ENCODE results near the gene LSR. TPM values are rescaled to one million over a fixed set of nuclear protein-coding genes. Genes with fewer than 3 reads are reported as not detected.

The LSR gene
- total RNA-seq, 1 experiment from 2014 or later = 0.10 TPM

DNA sequence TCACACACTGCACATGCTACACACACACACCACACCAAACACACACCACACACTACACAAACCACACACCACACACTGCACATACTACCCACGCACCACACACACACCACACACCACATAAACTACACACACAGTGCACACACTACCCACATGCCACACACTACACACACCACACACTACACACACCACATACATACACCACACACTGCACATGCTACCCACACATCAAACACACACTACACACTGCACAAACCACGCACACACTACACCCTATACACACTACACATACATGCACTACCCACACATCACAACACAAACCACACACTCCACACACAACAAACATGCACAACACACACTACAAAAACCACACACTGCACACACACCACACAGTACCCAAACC, 49.1 kb downstream of the LSR start:
- no peak for DNase-seq (ENCODE audit: extremely low read depth, low read depth)

DNA sequence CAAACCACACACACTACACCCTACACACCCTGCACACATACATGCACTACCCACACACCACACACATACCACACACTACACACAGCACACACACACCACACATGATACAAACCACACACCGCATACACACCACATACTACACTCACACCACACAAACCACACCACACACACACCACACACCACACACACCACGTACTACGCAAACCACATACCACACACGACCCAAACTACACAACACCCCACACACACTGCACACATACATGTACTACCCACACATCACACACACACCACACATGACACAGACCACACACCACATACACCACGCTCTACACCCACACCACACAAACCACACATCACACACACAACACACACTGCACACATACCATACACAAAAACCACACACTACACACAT, 49.8 kb downstream of the LSR start:
- DNase-seq (ENCODE audit: extremely low read depth, low read depth) = no peak

DNA sequence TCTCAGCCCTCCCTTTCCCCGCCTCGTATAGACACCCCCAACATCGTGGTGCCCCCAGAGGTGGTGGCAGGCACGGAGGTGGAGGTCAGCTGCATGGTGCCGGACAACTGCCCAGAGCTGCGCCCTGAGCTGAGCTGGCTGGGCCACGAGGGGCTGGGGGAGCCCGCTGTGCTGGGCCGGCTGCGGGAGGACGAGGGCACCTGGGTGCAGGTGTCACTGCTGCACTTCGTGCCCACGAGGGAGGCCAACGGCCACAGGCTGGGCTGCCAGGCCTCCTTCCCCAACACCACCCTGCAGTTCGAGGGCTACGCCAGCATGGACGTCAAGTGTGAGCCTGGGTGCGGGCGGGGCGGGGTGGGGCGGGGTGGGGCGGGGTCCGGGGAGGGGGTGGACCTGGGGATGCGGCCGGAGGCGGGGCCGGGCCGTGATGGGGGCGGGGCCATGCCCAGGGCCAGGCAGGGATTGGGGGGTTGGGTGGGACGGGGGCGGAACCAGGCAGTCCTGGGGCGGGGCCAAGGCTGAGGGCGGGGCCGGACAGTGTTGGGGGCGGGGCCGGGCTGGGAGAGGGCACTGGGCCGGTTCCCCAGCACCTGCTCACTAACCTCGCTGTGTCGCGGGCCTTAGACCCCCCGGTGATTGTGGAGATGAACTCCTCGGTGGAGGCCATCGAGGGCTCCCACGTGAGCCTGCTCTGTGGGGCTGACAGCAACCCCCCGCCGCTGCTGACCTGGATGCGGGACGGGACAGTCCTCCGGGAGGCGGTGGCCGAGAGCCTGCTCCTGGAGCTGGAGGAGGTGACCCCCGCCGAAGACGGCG, 50.9 kb downstream of the LSR start:
- DNase-seq (ENCODE audit: extremely low read depth, low read depth) = no peak

DNA sequence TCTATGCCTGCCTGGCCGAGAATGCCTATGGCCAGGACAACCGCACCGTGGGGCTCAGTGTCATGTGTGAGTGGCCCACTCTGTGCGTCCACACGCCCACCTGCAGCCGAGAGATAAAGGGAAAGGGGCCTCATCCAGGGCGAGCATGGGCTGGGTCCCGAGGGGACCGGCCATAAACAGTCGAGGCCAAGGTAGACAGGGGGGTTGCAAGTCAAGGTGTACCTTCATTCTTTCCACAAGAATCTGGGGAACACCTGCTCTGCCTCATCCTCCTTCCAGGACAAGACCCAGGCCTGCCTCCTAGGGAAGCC, 51.5 kb downstream of the LSR start:
- no peak for DNase-seq (ENCODE audit: extremely low read depth, low read depth)

DNA sequence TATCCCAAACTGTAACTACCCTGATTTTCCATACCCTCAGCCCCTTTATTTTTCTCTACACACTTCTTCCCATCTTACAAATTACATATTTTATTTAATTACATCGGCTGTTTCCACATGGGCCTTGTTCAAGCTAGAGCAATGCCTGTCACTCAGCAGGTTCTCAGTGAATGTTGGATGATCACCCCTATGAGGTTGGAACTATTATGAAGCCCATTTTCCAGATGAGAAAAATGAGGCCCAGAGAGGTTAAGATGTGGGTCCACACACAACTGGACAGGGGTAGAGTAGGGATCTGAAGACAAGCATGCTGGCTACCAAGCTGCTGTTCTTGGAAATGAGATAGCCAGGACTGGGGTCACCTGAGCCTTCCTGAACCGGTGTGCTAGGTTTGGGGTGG, 53.2 kb downstream of the LSR start:
- no peak for DNase-seq (ENCODE audit: extremely low read depth, low read depth)

DNA sequence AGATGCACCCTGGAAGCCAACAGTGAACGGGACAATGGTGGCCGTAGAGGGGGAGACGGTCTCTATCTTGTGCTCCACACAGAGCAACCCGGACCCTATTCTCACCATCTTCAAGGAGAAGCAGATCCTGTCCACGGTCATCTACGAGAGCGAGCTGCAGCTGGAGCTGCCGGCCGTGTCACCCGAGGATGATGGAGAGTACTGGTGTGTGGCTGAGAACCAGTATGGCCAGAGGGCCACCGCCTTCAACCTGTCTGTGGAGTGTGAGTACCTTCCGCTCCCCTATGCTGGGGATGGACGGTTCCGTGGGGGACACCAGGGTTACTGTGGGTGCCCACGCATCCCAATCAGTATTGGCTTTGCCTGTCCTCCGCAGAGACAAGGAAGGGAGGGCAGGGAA, 53.6 kb downstream of the LSR start:
- no peak for DNase-seq (ENCODE audit: extremely low read depth, low read depth)

DNA sequence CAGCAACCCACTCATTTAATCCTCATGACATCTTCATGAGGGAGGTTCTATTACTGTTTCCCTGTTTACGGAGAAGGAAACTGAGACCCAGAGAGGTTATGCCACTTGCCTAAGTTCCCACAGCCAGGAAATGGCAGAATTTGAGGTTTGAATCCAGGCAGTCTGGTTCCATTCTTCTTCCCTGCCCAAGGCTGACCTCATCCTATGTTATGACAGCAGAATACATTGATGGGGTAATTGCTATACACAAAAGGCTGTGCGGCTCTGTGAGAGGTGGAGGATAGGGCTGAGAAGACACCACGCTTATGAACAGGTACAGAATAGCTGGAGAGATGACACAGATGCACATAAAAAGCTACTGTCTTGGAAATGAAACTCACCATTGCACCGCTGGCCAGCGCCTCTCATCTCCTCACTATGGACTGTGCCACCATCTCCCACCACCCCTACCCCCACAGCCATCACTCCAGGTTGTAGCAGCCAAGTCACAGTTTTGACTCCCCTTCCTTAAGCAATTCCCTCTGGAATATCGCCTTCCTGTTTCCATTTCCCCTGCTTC, 54.6 kb downstream of the LSR start:
- no peak for DNase-seq (ENCODE audit: extremely low read depth, low read depth)

DNA sequence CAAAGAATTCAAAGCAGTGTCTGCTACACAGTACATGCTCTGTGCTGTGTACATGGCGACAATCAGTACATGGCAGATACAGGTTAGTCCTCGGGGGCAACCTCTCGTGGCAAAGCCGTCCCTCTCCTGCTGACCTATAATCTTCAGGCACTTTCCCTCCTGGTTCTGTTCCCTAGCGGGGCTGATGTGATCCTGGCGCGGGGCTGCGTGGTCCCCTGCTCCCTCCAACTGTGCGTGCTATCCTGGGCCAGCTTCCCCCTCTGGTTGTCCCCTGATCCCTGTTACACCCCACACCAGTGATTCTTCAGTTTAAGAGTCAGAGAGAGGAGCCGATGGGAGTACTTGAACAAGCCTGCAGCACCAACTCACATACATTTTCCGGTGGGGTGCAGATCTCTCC, 55.2 kb downstream of the LSR start:
- no peak for DNase-seq (ENCODE audit: extremely low read depth, low read depth)

DNA sequence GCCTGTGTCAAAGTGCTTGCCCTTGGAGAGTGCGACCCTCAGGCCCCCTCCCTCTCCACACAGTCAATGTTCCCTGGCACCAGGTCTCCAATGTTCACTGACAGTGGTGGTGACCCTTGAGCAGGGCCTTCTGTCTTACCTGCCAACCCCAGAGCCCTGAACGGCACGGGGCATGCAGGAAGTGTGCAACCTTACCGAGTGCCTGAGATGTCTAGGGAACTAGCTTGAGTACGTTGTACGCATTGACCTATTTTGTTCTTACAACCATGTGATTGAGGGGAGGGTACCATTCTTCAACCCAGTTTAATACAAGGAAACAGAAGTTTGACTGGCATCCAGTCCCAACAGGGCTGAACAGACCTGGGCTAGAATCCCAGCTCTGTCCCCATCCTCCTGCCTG, 56.4 kb downstream of the LSR start:
- DNase-seq (ENCODE audit: extremely low read depth, low read depth) = no peak

DNA sequence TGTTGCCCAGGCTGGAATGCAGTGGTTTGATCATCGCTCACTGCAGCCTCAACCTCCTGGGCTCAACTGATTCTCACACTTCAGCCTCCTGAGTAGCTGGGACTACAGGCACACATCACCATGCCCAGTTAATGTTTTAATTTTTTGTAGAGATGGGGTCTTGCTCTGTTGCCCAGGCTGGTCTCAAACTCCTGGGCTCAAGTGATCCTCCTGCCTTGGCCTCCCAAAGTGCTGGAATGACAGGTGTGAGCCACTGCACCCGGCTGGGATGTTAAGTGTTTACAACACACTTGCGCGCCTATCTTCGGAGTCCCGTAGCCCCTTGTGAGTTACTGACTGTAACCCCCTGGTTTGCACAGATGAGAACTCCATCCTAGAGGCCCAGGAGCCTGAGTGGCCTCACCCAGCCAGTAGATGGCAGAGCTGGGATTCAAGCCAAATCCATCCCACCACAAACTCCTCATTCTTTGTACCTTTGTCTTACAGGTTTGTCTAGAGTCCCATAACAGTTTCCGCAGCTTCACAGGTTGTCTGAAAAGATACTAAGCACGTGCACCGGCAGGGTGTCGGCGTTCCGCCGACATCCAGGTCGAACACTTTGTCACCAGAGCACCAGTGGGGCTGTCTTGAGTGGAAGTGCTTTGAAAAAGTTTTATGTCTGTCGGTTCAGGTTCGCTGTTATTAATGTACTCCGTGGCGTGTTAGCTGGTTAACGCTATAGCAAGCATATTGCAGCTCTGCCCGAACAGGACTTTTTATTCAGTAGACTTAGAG, 57.9 kb downstream of the LSR start:
- no peak for DNase-seq (ENCODE audit: extremely low read depth, low read depth)

DNA sequence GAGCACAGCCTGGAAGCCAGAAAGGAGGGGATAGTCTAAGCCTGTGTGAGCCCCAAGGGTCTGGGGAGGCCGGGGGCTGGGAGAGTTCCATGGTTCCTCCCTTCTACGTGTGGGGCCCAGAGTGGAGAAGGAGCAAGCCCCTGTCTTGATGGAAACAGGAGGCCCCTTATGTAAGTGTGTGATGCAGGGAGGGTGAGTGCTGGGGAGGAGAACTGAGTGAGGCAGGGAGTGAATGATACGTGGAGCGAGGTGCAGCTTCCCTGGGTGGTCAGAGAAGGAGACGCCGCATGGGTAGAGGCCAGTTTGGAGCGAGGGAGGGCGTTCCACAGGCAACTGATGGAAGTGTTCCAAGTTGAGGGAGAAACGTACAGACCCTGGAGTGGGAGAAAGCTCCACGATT, 59.1 kb downstream of the LSR start:
- DNase-seq (ENCODE audit: extremely low read depth, low read depth) = no peak

DNA sequence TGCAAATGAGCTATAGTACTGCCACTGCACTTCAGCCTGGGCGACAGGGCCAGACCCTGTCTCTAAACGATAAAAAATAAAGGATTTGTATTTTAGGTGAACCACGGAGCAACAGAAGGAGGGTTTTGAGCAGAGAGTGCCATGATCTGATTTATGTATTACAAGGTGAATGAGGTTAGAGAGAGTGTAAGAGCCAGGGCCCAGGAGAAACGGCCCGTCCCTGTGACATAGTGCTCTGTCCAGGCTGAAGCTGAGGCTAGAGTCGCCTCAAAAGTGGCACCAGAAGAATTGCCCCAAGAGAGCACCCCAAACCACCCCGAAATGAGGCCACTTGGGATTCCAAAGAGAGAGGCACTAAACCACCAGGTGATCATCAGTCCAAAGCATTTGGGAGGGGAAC, 60.1 kb downstream of the LSR start:
- no peak for DNase-seq (ENCODE audit: extremely low read depth, low read depth)

DNA sequence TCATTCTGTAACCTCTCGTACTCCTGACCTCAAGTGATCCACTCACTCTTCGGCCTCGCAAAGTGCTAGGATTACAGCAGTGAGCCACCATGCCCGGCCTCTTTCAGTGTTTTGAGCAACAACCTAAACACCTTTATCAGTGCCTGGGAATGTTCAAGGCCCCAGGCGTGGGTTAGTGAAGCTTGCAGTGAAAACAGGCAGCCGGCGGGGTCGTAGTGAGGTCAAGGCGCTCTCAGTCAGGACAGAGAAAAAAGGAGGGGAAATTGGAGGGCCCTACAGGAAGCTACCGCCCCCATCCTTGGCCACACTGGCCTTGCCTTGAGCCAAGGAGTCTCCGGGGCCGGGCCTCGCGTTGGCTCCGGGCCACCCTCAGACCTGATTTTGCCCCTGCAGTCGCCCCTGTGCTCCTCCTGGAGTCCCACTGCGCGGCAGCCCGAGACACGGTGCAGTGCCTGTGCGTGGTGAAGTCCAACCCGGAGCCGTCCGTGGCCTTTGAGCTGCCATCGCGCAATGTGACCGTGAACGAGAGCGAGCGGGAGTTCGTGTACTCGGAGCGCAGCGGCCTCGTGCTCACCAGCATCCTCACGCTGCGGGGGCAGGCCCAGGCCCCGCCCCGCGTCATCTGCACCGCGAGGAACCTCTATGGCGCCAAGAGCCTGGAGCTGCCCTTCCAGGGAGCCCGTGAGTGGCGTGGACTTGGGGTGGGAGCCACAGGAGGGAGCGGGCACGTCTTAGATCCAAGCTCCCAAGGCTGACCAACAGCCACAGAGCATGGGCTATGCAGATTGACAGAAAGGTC, 60.9 kb downstream of the LSR start:
- no peak for DNase-seq (ENCODE audit: extremely low read depth, low read depth)

DNA sequence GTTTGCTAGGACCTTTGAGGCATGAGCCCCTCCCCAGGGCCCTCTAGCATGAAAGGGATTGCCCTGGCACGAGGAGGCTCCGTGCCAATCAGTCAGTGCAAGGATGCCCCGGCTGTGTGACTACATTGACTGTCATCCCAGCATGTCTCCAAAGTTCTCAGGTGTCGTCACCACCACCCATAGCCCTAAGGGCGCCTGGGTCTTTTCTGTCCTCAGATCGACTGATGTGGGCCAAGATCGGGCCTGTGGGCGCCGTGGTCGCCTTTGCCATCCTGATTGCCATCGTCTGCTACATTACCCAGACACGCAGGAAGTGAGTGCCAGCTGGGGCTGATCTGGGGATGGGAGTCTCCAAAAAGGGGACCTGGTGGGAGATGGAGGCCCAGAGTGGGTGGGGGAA, 61.5 kb downstream of the LSR start:
- no peak for DNase-seq (ENCODE audit: extremely low read depth, low read depth)

DNA sequence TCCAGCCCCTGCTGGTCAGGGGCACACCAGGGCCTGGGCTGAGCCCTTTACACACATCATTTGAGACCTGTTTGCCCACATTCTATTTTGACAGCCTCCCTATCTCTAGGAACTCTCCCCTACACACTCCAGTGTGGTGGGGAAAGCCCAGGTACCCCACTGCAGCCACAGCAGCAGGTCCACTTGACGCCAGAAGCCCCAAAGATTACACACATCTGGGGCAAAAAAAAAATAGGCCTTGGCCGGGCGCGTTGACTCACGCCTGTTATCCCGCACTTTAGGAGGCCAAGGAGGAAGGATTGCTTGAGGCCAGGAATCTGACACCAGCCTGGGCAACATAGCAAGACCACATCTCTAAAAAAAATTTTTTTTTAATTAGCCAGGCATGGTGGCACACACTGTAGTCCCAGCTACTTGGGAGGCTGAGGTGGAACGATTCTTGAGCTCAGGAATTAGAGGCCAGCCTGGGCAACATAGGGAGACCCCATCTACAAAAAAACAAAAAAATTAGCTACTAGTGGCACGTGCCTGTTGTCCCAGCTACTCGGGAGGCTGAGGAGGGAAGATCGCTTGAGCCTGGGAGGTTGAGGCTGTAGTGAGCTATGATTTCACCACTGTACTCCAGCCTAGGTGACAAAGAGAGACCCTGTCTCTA, 62.1 kb downstream of the LSR start:
- DNase-seq (ENCODE audit: extremely low read depth, low read depth) = no peak

DNA sequence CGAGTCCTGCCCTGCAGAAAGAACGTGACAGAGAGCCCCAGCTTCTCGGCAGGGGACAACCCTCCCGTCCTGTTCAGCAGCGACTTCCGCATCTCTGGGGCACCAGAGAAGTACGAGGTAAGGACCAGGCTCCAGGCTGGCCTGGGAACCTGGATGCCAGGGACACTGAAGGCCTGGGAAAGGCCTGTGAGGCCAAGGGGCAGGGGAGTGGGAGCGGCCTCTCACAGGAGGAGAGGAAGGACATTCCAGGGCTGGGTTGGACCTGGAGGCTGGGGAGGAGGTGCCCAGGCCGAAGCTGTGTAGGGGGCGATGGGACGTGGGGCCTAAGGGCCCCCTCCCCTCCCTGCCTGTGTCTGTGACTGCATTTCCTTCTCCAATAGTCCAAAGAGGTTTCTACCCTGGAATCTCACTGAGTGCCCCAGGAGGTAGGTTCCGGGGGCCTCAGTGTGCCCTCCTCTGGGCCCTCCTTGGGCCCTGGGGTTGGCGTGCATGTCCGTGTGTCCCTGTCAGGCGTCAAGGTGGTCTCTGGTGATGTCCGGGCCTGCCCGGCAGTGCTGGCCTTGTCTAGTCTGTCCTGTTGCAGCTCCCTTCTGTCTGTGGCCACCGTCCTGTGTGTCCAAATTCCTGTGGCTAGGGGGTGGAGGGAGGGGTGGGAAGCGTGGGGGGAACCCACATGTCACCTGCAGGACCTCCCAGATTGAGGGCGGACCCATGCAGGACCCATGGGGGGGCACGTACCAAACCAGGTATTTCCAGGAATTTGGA, 63.3 kb downstream of the LSR start:
- no peak for DNase-seq (ENCODE audit: extremely low read depth, low read depth)

DNA sequence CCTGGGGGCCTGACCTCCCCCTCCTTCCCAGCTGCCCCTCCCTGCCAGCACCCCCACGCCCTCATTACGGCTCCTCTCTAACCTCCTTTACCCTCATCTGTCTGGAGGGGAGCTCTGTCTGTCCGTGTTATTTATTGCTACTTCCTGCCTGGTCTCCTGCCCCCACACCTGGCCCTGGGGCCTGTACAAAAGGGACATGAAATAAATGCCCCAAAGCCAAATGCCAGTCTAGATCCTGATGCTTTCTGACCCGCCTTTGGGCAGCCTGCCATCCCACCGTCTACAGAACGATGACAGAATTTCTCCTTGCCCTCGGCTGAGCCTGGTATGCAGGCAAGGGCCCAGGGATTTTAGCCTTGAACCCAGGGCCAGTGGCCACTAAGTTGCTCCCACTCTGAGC, 64.8 kb downstream of the LSR start:
- no peak for DNase-seq (ENCODE audit: extremely low read depth, low read depth)

DNA sequence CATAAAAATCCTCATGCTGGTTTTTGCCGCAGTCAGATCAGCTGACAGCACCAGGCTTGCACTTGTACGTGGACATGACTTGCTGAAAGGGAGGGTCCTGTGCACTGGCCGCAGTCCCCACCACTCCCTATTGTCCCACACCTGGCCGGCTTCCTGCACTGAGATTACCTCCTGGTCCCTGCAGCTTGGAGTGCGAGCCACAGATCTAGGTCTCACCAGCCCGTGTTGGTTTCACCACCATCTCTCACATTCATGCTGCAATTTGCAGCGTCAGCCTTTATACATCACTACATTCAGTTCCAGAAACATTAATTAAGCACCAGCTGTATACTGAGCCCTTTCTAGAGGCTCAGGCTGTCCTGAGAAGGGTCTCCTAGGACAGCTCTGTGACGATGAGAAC, 65.2 kb downstream of the LSR start:
- no peak for DNase-seq (ENCODE audit: extremely low read depth, low read depth)

DNA sequence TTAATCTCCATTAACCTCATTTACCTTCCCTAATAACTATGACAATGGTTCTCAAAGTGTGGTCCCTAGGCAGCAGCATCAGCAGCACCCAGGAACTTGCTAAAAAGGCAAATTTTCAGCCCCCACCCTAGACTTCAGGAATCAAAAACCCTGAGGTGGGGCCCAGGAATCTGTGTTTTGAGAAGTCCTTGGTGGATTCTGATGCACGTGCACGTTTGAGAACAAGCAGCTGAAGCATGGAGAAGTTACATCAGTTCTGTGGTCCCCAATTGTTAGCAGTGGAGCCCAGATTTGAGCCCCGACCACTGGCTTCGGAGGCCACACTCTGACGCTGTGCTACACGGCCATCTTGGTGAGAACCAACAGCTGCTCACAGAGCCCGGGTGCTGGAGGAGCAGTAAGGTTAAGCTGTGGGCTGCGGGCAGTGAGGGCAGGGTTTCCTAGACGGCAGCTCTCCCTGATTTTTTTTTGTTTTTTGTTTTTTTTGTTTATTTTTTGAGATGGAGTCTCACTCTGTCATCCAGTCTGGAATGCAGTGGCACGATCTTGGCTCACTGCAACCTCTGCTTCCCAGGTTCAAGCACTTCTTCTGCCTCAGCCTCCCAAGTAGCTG, 66.2 kb downstream of the LSR start:
- DNase-seq (ENCODE audit: extremely low read depth, low read depth) = no peak

DNA sequence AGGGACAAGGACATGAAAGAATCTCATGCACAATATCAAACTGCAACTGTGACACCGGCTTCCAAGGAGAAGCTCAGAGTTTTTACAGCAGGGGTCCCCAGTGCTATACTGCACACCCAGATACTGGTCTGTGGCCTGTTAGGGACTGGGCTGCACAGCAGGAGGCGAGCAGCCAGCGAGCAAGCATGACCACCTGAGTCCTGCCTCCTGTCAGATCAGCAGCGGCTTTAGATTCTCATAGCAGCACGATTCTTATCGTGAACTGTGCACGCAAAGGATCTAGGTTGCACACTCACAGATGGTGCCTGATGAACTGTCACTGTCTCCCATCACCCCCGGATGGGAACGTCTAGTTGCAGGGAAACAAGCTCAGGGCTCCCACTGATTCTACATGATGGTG, 67.1 kb downstream of the LSR start:
- no peak for DNase-seq (ENCODE audit: extremely low read depth, low read depth)

Measured in NCI-H460 (cell line).